Measurements from ENCODE around the gene CABS1. TPM values are rescaled to one million over a fixed set of nuclear protein-coding genes. Genes with fewer than 3 reads are reported as not detected.

CABS1 gene
- polyA plus RNA-seq, 3 donors, result not detected

GRCh38 chr4:70305601-70306000, 29.2 kb upstream of the CABS1 start:
- Histone ChIP-seq H3K79me2 (ENCODE audit: insufficient read depth, low read length) (no peaks in the 10 kb centered on the region), H3K4me3 (replicated peaks in 1 of 3; ENCODE audit: low read depth in 2 of 3, low read length in 3 of 3) (no peak overlapping the region), H3K36me3 (replicated peaks in 1 of 2; ENCODE audit: control insufficient read depth in 1 of 2, insufficient read depth in 2 of 2, low read length in 2 of 2) (no peaks in the 10 kb centered on the region), H2AFZ (ENCODE audit: insufficient read depth, low read depth, low read length, poor library complexity, severe bottlenecking) (no peak overlapping the region), H3K27ac (ENCODE audit: low read depth in 1 of 2, low read length in 2 of 2) (no peak overlapping the region), H4K20me1 (ENCODE audit: insufficient read depth, low read length) (no peaks in the 10 kb centered on the region), H3K27me3 (ENCODE audit: control insufficient read depth in 2 of 2, insufficient read depth in 2 of 2, low read length in 2 of 2) (no peaks in the 10 kb centered on the region), H3K9ac (ENCODE audit: insufficient read depth, low read length, poor library complexity, severe bottlenecking) (no peak overlapping the region), H3K4me2 (replicated peaks; ENCODE audit: extremely low read depth, low read length, poor library complexity, severe bottlenecking) (no peak overlapping the region), H3K9me3 (replicated peaks in 1 of 2; ENCODE audit: control insufficient read depth in 1 of 2, insufficient read depth in 1 of 2, low read length in 2 of 2) (peaks cover 0 to 4% of the 10 kb centered on the region in 2 donors), H3K4me1 (ENCODE audit: control insufficient read depth in 1 of 2, insufficient read depth in 2 of 2, low read length in 2 of 2) (no peaks in the 10 kb centered on the region)
- Mint-ChIP-seq H3K27me3 (ENCODE audit: low read depth in 3 of 3) (no peaks in the 10 kb centered on the region), H3K9me3 (peaks cover 0 to 10% (median 2%) of the 10 kb centered on the region in 7 donors), H3K36me3 (no peaks in the 10 kb centered on the region), H3K4me3 (no peak overlapping the region), H3K27ac (no peak overlapping the region), H3K4me1 (no peaks in the 10 kb centered on the region)
- WGBS (ENCODE audit: insufficient coverage), result 69% methylated on average over 3 of the region's 4 CpGs
- DNase-seq, result no peak
- TF ChIP-seq, protein P1, sequence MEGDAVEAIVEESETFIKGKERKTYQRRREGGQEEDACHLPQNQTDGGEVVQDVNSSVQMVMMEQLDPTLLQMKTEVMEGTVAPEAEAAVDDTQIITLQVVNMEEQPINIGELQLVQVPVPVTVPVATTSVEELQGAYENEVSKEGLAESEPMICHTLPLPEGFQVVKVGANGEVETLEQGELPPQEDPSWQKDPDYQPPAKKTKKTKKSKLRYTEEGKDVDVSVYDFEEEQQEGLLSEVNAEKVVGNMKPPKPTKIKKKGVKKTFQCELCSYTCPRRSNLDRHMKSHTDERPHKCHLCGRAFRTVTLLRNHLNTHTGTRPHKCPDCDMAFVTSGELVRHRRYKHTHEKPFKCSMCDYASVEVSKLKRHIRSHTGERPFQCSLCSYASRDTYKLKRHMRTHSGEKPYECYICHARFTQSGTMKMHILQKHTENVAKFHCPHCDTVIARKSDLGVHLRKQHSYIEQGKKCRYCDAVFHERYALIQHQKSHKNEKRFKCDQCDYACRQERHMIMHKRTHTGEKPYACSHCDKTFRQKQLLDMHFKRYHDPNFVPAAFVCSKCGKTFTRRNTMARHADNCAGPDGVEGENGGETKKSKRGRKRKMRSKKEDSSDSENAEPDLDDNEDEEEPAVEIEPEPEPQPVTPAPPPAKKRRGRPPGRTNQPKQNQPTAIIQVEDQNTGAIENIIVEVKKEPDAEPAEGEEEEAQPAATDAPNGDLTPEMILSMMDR (IDR thresholded peaks at IDR 0.05), result no peak
- intact Hi-C loops (cut with micrococcal nuclease), result no loop called here

- no peak overlapping the region for H3K4me3 ChIP-seq (replicated peaks in 1 of 3; ENCODE audit: low read depth in 2 of 3, low read length in 3 of 3)
- intact Hi-C loops (cut with micrococcal nuclease), result no loop called here
- no peaks in the 10 kb centered on the region for H4K20me1 ChIP-seq (ENCODE audit: insufficient read depth, low read length)
- H3K4me2 ChIP-seq (replicated peaks; ENCODE audit: extremely low read depth, low read length, poor library complexity, severe bottlenecking), result no peak overlapping the region
- H3K36me3 ChIP-seq (replicated peaks in 1 of 2; ENCODE audit: control insufficient read depth in 1 of 2, insufficient read depth in 2 of 2, low read length in 2 of 2), result no peaks in the 10 kb centered on the region
- TF ChIP-seq, protein P1 (IDR thresholded peaks at IDR 0.05), result no peak
- no peaks in the 10 kb centered on the region for H3K27me3 Mint-ChIP-seq (ENCODE audit: low read depth in 3 of 3)
- H3K27me3 ChIP-seq (ENCODE audit: control insufficient read depth in 2 of 2, insufficient read depth in 2 of 2, low read length in 2 of 2), result no peaks in the 10 kb centered on the region
- no peak overlapping the region for H3K27ac Mint-ChIP-seq
- no peaks in the 10 kb centered on the region for H3K4me1 Mint-ChIP-seq
- no peaks in the 10 kb centered on the region for H3K4me1 ChIP-seq (ENCODE audit: control insufficient read depth in 1 of 2, insufficient read depth in 2 of 2, low read length in 2 of 2)
- H3K27ac ChIP-seq (ENCODE audit: low read depth in 1 of 2, low read length in 2 of 2), result no peak overlapping the region
- peaks cover 0 to 10% (median 2%) of the 10 kb centered on the region in 7 donors for H3K9me3 Mint-ChIP-seq
- no peak overlapping the region for H3K9ac ChIP-seq (ENCODE audit: insufficient read depth, low read length, poor library complexity, severe bottlenecking)
- H3K4me3 Mint-ChIP-seq, result no peak overlapping the region
- DNase-seq, result no peak
- no peaks in the 10 kb centered on the region for H3K36me3 Mint-ChIP-seq
- no peak overlapping the region for H2AFZ ChIP-seq (ENCODE audit: insufficient read depth, low read depth, low read length, poor library complexity, severe bottlenecking)
- H3K9me3 ChIP-seq (replicated peaks in 1 of 2; ENCODE audit: control insufficient read depth in 1 of 2, insufficient read depth in 1 of 2, low read length in 2 of 2), result no peaks in the 10 kb centered on the region
- H3K79me2 ChIP-seq (ENCODE audit: insufficient read depth, low read length), result no peaks in the 10 kb centered on the region
- no CpG with 5 or more reads among the region's 2 CpGs for WGBS (ENCODE audit: insufficient coverage)
Observed at GRCh38 chr4:70306076-70306475, 28.7 kb upstream of the CABS1 start.

All from CD14-positive monocyte (primary cell).